ENCODE results near the gene UBR2.
A peak's percentile ranks its signal among the peaks of the same experiment; 100 is the strongest.
"Not testable (repeated sequence)": the region's sequence is repeated elsewhere in the genome, so short reads cannot be mapped to it uniquely, and the experiment has no call there.

UBR2 gene

DNA sequence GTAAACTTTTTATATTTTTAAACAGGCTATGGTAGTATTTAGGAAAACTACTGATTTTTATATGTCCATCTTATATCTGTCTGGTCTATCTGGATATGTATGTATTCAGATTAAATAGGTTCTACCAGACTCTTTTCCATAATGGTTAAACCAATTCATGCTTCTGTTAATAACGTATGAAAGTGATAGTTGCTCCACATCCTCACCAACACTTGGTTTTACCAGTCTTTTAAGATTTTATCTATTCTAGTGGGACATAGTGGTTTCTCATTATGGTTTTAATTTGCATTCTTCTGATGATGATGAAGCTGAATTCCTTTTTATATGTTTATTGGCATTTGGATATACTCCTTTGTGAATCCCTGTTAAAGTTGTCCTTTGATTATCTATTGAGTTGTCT is 56.1 kb downstream of the UBR2 start:
- DNase-seq, result no peak

DNA sequence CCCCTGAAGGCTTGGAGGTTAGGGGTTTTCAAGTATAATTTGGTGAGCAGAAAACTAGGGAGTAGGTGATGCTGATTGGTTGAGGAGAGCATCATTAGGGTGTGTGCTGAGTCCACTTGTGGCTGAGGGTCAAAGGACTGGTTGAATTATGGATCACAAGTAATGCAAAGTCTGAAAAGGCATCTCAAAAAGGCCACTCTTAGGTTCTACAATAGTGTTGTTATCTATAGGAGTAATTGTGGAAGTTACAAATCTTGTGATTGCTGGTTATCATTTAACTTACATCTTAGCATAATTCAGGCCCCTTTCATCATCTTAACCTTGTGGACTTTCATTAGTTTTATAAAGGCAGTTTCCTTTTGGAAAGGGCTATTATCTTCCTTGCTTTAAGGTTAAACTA is 60.8 kb downstream of the UBR2 start:
- DNase-seq, result no peak

DNA sequence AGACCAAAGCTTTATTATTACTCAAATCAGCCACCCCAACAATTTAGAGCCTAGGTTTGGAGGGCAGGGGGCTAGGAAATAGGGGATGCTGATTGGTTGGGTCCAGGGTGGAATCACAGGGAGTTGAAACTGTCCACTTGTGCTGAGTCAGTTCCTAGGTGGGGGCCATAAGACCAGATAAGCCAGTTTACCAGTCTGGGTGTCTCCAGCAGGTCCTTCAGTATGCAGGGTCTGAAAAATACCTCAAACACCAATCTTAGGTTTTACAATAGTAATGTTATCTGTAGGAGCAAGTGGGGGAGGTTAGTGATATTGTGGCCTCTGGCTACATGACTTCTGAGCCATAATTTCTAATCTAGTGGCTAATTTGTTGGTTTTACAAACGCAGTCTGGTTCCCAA is 63.2 kb downstream of the UBR2 start:
- DNase-seq, result no peak

DNA sequence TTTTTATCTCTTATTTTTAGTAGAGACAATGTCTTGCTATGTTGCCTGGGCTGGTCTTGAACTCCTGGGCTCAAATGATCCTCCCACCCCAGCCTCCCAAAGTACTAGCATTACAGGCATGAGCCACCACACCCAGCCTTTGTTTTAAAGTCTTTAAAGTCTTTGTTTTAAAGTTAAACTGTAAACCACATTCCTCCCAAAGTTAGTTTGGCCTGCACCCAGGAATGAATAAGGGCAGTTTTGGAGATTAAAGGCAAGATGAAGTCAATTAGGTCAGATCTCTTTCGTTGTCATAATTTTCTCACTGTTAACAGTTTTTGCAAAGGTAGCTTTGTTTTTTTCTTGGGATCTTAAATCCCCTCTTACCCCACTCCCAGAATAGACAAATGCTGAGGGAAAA is 63.8 kb downstream of the UBR2 start:
- no peak for DNase-seq

DNA sequence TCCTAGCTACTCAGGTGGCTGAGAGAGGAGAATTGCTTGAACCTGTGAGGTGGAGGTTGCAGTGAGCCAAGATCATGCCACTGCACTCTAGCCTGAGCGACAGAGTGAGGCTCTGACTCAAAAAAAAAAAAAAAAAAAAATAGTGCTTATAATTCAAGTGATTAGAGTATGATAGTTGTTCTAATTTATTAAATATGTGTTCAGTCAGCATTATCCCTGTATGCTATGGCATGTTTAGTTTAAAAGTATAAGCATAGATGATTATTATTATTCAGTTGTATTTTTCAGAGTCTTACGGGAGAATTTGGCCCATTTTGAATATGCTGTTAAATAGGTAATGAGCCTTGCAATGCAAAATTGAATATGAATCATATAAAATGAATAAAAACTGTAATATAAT is 64.8 kb downstream of the UBR2 start:
- no peak for DNase-seq

DNA sequence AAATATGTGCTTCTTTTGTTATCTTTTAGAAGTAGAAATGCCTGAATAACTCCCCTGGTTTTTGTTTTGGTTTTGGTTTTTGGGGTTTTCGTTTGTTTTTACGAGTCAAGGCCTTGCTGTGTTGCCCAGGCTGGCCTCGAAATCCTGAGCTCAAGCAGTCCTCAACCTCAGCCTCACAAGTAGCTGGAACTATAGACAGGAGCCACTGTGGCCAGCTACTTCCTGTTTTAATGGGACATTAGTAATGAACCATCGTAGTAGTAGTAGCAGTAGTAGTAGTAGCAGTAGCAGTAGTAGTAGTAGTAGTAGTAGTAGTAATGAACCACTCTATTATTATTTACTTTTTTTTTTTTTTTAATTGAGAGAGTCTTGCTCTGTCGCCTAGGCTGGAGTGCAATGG is 66.0 kb downstream of the UBR2 start:
- DNase-seq, result no peak

DNA sequence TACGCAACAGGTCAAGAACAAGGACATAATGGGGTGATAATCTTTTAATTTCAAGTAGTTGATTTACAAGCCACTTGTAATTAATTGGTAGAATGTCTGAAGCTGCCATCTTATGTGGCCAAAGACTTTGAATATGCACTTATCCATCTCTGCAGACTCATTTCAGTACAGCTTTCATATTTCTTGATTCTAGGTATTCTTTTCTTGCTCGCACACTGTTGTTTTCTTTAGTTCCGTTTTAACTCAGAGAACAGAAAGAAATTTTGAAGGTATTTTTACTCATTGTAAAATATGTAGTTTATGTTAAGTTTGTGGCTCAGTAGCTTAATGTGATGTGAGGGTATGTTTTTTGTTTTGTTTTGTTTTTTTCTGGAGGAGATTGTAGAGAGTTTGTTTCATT is 73.9 kb downstream of the UBR2 start:
- DNase-seq, result no peak

DNA sequence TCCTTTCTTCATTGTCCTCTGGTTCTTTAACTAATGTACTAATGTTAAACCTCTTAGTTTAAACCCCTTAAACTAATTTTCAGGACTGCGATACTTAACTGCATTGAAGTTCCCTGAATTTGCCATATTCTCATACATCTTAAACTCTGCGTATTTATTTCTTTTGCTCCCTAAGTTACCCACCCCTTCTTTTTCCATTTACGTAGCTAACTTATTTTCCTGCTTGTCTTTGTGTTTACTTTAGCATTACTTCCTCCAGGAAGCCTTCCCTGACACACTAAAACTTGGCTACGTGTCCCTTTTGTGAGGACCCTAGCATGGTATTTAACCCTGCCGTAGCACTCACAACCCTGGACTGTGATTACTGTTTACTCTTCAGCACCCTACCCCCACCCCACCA is 79.0 kb downstream of the UBR2 start:
- no peak for DNase-seq

DNA sequence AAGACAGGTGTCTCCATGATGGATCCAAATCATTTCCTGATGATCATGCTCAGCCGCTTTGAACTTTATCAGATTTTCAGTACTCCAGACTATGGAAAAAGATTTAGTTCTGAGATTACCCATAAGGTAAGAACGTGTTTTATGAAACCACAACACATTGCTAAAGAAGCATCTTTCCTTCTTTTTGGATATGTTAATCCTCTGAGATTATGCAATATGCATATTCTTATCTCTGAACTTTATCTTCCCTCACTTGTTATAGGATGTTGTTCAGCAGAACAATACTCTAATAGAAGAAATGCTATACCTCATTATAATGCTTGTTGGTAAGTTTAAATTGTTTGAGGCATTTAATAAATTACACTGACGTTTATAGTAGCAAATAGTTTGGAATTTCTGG is 80.4 kb downstream of the UBR2 start:
- no peak for DNase-seq

DNA sequence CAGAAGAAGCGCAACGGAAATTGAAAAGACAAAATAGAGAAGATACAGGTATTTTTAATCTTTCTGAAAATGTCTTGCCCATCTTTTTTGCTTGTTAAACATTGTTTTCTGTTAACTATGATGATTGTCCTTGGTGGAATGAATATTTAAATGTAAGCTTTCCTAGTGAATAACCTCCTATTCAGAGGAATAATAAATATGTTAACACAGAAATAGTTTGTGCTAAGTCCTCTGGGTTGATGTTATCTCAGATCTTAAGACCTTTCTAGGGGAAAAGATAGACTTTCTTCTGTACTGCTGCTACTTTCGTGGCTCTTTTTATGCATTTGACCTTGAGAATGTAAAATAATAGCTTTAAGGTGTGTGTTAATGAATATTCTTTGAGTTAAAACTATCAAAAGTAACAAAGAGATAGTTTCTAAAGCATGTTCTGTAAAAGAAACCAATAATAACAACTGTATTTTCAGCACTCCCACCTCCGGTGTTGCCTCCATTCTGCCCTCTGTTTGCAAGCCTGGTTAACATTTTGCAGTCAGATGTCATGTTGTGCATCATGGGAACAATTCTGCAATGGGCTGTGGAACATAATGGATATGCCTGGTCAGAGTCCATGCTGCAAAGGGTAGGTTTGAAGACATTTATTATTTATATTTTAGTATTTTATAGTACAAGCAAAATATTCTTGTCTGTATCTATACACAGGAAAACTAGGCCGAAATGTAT is 88.4 kb downstream of the UBR2 start:
- no peak for DNase-seq

DNA sequence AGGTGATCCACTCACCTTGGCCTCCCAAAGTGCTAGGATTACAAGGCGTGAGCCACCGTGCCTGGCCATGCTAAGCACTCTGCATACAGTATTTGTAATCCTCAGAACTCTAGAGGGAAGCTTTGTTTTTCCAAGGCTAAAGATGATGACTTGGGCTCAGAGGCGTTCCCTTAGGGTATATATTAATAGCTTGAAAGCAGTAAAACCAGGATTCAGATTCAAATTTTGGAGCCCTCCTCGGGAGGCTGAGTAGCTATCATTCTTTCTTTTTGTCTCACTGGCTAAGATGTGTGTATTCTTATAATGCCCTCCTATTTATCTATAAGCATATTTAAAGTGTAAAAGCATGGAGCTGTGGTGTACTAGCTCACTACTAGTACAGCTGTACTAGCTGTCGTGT is 90.0 kb downstream of the UBR2 start:
- no peak for DNase-seq

DNA sequence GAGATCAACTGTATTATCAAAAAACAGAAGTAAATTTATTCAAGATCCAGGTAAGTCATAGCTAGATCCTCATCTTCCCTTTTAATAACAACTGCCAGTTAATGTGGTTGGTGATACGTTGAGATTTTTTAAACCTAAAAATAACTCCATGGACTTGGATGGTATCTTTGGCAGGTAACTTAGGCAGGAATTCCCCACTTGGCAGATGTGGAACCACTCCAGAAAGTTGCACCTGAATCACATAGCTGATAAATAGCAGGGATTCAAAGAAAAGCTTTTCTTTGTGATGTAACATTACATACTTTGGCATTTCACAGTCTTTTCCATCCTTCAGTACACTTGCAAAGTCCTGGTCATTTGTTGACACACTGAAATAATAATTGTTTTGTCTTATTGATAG is 96.0 kb downstream of the UBR2 start:
- no peak for DNase-seq

DNA sequence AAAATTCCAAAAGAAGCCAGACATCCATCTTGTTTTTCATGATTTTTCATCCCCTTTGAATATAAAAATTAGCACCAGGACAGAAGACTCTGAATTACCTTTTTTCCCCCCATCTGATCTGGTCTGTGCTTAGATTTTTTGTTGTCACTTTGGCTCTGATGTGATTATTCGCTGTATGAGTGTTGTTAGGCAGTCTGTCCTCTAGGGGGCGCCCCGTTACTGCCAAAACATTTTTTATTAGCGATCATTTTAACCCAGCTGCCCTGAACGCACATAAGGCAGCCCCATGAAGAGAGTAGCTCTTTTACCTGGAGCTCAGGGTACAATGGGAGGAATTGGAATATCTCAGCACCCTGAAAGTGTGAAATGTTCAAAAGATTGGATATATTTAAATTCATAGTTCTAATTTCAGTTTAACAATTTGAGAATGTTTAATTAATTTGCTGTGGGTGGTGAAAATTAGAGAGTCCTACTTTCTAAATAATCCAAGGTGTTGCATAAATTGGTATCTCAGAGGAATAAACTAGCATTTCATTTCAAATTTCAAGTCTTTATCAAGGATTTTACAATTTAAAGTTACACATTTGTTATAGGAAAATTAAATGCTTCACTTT is 97.8 kb downstream of the UBR2 start:
- DNase-seq, result peak; percentile 49

DNA sequence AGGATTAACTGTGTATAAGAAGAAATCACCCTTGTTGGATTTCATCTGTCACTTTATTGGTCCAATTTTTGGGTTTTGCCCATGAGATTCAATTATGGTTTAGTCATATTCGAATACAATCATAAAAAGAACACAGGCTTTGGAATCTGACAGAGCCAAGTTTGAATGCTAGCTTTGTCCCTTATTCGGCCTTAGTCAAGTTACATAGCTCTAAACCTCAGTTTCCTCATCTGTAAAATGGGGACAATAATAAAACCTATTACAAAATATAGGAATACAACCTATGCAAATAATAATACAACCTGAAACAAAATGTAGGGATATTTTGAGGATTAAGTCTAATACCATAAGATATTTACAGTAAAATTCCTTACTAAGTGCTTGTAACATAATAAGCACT is 100.9 kb downstream of the UBR2 start:
- no peak for DNase-seq

DNA sequence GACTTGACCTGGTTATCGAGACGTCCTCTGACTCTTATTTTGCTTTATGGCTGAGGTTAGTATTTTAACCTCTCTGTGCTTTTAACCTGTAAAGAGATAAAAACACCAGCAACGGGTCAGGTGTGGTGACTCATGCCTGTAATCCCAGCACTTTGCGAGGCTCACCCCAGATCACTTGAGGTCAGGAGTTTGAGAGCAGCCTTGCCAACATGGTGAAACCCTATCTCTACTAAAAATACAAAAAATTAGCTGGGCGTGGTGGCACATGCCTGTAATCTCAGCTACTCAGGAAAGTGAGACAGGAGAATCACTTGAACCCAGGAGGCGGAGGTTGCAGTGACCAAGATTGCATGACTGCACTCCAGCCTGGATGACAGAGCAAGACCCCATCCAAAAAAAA is 110.5 kb downstream of the UBR2 start:
- not testable (repeated sequence) for DNase-seq

DNA sequence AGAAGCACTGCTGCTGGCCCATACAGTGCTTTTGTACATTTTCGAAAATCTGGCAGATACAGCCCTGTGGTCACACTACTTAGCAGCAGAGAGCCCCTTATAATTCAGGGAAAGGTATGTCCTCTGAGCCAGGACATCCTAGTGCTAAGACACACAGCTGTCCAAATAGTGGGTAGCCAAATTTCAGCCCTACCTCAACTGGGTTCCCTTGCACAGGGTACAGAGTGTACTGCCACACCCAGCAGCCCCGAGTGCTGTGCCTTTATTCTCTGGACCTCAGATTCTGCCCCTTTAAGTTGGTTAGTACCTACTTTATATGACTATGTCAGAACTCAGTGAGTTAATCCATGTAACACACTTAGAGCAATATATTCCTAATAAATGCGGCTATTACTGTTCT is 111.0 kb downstream of the UBR2 start:
- DNase-seq, result no peak

DNA sequence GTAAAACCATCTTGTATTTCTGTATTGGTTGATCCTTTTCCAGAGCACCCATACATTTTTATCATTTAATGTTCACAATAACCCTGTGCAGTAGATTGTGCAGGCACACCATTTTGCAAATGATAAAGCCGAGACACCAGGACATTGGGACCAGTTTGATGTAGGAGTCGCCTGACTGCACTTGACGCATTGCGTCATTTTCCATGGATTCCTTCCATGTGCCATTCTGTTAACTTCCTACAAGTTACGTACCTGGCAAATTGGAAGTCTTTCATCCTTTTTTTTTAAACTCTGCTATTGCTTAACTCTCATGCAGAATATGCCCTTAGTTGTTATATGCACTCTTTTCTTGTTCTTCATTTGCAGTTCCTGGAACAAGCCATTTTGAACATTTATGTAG is 115.5 kb downstream of the UBR2 start:
- no peak for DNase-seq

DNA sequence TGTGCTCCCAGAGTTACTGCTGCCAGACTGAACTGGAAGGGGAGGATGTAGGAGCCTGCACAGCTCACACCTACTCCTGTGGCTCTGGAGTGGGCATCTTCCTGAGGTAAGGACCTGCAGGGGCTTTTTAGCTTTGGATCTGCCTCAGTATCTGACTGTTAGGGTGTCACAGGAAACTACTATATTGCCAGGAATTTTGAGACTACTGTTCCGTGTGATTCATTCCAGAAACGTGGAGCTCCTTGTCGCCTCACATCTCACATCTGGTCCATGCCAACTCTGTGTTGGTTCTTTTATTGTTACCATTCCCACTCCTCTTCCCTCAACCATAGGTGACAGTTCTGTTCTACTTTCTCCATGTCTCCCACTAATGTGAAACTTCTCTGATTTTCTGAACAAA is 124.5 kb downstream of the UBR2 start:
- DNase-seq, result no peak

DNA sequence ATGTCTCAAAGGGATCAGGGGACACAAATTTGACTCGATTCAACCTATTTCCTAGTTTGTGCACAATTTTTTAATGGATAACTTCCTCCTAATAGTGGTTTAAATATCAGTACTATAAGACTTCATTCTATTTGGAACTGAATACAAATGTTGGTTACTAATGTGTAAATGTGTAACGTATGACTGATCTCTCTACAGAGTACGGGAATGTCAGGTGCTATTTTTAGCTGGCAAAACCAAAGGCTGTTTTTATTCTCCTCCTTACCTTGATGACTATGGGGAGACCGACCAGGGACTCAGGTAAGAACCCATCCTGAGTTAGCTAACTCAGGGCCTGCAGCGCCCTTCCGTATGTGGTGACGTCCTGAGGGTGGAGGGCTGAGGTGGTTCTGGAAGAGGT is 125.5 kb downstream of the UBR2 start:
- no peak for DNase-seq

DNA sequence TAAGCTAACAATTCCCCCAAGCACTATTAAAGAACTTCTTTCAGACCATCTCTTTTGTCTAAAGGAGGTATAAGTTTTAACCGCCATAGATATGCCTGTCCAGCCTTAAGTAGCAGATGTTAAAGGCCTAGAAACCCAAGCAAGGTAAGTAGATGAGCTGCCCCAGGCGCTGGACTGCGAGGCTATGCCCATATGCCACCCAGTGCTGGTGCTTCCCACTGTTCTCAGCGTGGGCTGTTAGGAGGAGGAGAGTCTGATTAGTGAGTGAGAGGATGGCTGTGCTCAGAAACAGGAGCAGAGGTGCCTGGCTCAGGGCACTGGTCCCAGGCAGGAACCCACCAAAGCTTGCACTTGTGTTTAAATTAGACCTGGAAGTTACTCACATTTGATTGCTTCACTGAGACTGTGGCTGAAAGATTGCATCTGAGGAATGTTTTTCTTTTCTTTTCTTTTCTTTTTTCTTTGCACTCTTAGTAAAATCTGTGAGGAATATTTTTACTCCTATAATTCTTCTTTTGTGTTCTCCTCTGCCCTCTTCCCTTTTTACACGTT is 126.4 kb downstream of the UBR2 start:
- DNase-seq, result no peak

DNA sequence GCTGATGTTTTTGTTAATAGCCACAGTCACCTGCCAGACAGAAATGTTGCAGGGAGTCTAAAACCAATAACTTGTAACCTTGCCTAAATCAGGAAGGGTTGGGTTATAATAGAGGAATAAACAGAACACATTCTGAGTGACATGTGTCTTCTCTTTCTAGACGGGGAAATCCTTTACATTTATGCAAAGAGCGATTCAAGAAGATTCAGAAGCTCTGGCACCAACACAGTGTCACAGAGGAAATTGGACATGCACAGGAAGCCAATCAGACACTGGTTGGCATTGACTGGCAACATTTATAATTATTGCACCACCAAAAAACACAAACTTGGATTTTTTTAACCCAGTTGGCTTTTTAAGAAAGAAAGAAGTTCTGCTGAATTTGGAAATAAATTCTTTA is 127.0 kb downstream of the UBR2 start:
- DNase-seq, result no peak

DNA sequence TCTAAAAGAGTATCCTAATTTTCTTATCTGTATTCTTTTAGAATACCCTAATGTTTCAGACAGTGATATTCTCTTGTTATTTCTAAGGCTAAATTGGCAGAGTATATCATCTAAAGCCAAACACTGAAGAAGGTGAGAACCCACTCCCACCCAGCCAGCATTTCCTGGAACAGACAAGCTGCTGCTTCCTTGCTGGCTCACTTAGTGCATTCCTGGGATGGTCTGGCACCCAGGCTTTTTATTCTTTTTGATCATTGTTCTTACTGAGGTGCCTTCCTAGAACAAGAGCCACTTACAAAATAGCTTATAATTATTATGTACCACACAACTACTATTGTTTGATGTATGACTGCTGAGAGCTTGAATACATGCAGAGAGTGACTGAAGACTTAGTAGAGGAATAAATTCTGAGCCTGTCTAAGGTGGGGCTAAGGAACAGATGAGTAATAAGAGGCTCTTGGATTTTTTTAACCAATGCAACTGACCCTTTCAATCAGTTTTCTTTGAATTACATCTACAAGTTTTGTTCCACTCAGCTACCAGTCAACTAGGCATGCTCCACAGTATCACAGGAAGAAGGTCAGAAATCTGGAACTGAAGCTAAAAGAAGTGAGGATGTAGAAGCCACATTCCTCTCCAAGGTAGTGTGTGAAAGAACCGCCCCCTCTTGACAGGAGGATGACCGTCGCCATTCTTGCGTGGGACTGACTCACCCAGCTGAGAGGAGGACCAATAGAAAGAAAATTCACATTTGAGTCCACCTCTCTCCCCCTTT is 128.5 kb downstream of the UBR2 start:
- no peak for DNase-seq

DNA sequence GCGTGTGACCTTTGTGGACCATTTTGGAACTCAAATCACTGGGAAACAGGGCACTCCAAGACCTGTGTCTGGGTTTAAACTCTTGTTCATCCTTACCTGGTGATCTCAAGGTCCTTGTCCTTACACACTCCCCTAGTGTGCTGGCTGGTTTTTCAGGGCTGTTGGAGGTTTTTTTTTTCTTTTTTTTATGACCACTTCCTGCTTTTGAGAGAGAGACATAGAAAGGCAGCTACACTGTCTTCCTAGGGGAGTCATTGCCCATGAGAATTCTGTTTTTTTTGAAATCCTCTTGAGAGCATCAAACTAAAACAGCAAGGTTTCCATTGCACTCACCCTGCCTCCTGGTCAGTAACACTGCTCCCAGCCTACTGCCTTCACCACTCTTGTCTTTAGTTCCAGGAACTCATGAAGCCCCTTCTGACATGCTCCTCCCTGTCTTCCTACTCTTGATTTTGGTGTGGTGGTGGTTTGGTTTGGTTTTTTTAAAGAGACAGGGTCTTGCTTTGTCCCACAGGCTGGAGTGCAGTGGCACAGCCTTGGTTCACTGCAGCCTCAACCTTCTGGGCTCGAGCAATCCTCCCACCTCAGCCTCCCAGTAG is 130.0 kb downstream of the UBR2 start:
- DNase-seq, result no peak

DNA sequence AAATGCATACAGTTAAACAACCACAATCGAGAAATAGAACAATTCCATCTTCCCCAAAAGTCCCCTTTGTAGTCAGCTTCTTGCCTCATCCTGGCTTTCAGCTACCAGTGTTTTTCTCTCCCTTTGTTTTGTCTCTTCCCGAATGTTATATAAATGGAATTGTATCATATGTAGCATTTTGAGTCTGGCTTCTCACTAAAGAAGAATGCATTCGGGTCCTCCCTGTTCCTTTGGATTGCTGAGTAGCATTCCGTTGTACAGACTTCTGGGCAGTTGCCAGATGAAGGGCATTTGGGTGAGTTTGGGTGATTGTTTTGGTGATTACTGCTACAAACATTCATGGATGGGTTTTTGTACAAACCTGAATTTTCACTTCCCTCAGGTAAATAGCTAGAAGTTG is 130.8 kb downstream of the UBR2 start:
- DNase-seq, result no peak
